ENCODE results near the gene SUSD6. TPM values are rescaled to one million over a fixed set of nuclear protein-coding genes. Genes with fewer than 3 reads are reported as not detected.

The SUSD6 gene
- total and polyA plus RNA-seq, 9 of the 15 experiments (the other 6 are each of a cell fraction or from before 2014, with no cell fraction given) = 2.9 to 20.7 (median 5.6) TPM

DNA sequence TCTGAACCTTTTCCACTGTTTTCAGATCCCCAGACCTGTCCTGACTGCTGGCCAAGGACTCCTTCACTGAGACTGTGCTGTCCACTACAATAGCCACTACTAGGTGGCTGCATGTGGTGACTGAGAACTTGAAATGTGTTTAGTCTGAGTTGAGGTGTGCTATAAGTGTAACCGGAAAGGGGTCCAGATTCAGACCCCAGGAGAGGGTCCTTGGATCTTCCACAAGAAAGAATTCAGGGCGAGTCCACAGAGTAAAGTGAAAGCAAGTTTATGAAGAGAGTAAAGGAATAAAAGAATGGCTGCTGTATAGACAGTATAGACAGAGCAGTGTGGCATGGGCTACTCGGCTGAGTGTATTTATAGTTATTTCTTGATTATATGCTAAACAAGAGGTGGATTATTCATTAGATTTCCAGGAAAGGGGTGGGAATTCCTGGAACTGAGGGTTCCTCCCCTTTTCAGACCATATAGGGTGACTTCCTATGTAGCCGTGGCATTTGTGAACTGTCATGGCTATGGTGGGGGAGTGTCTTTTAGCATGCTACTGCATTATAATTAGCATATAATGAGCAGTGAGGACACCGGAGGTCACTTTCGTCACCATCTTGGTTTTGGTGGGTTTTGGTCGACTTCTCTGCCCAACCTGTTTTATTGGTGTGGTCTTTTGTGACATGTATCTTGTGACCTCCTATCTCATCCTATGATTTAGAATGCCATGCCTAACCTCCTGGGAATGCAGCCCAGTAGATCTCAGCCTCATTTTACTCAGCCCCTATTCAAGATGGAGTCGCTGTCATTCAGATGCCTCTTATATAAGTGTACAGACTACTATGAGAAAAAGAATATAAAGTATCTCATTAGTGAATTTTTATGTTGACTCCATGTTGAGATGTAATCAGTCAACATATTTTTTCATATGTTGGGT lies 85.5 kb downstream of the SUSD6 start (continued):
- TF ChIP-seq SMARCC2 (IDR thresholded peaks at IDR 0.05; ENCODE audit: low read depth) (no peak), KLF13 (tag; IDR thresholded peaks at IDR 0.05; ENCODE audit: borderline replicate concordance, low read depth) (peak; percentile 45; the same call in 1 of the 2 replicates), RBBP5 (IDR thresholded peaks at IDR 0.05; ENCODE audit: borderline replicate concordance, insufficient read depth, low read length, poor library complexity, severe bottlenecking) (no peak), ADNP (tag; IDR thresholded peaks at IDR 0.05) (no peak), ZNF609 (CRISPR knock-in tag; IDR thresholded peaks at IDR 0.05; ENCODE audit: borderline replicate concordance) (no peak), ILF3 (IDR thresholded peaks at IDR 0.05; ENCODE audit: borderline replicate concordance) (no peak), PTRF (tag; IDR thresholded peaks at IDR 0.05) (peak; percentile 86), MTA3 (IDR thresholded peaks at IDR 0.05; ENCODE audit: borderline replicate concordance) (peak; percentile 77; the same call in 1 of the 2 replicates), NEUROD1 (IDR thresholded peaks at IDR 0.05; ENCODE audit: borderline replicate concordance, low read depth, low read length, partially characterized antibody) (no peak), DMBX1 (CRISPR knock-in tag; IDR thresholded peaks at IDR 0.05; ENCODE audit: borderline replicate concordance) (peak; percentile 85), TAF7 (tag; IDR thresholded peaks at IDR 0.05) (0 out of 2 replicates have a peak, but pooled peaks have one; percentile 42), PHF21A (IDR thresholded peaks at IDR 0.05; ENCODE audit: borderline replicate concordance, low read depth) (no peak), BDP1 (IDR thresholded peaks at IDR 0.05; ENCODE audit: insufficient read depth, insufficient read length) (no peak), FOS (IDR thresholded peaks at IDR 0.05; ENCODE audit: extremely low read depth, insufficient read length) (no peak), DNMT1 (IDR thresholded peaks at IDR 0.05) (no peak), POLR3A (IDR thresholded peaks at IDR 0.05; ENCODE audit: borderline replicate concordance, extremely low read depth, insufficient read depth, insufficient read length) (no peak)
- TF ChIP-seq, protein P1, sequence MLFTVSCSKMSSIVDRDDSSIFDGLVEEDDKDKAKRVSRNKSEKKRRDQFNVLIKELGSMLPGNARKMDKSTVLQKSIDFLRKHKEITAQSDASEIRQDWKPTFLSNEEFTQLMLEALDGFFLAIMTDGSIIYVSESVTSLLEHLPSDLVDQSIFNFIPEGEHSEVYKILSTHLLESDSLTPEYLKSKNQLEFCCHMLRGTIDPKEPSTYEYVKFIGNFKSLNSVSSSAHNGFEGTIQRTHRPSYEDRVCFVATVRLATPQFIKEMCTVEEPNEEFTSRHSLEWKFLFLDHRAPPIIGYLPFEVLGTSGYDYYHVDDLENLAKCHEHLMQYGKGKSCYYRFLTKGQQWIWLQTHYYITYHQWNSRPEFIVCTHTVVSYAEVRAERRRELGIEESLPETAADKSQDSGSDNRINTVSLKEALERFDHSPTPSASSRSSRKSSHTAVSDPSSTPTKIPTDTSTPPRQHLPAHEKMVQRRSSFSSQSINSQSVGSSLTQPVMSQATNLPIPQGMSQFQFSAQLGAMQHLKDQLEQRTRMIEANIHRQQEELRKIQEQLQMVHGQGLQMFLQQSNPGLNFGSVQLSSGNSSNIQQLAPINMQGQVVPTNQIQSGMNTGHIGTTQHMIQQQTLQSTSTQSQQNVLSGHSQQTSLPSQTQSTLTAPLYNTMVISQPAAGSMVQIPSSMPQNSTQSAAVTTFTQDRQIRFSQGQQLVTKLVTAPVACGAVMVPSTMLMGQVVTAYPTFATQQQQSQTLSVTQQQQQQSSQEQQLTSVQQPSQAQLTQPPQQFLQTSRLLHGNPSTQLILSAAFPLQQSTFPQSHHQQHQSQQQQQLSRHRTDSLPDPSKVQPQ (CRISPR knock-in tag; IDR thresholded peaks at IDR 0.05; ENCODE audit: borderline replicate concordance) = no peak
- TF ChIP-seq, protein P2, sequence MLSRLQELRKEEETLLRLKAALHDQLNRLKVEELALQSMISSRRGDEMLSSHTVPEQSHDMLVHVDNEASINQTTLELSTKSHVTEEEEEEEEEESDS (CRISPR knock-in tag; IDR thresholded peaks at IDR 0.05) = no peak
